ENCODE results near the gene PPM1M. TPM values are rescaled to one million over a fixed set of nuclear protein-coding genes. Genes with fewer than 3 reads are reported as not detected.
A peak's percentile ranks its signal among the peaks of the same experiment; 100 is the strongest.

The PPM1M gene
- total and polyA plus RNA-seq, 2 experiments from 2014 or later, result 10.7 to 13.1 TPM

- H3K4me3 ChIP-seq, result no peak overlapping the region
- no peak overlapping the region for H3K27ac ChIP-seq
- DNase-seq (ENCODE audit: low read depth in 1 of 2, low spot score in 1 of 2), result no peak
- no peak for TF ChIP-seq CTCF (IDR thresholded peaks at IDR 0.05; ENCODE audit: low read depth, low read length)
- H3K36me3 ChIP-seq, result peaks cover 24% of the 10 kb centered on the region
- peaks cover 5% of the 10 kb centered on the region for H3K4me1 ChIP-seq (ENCODE audit: low read depth)
- H3K9me3 ChIP-seq (ENCODE audit: low read depth), result no peaks in the 10 kb centered on the region
- no peaks in the 10 kb centered on the region for H3K27me3 ChIP-seq
Measured at GRCh38 chr3:52218026-52218425, 27.5 kb upstream of the PPM1M start.

- no peak for DNase-seq (ENCODE audit: low read depth in 1 of 2, low spot score in 1 of 2)
- Histone ChIP-seq H3K4me3 (no peak overlapping the region), H3K4me1 (ENCODE audit: low read depth) (peaks cover 5% of the 10 kb centered on the region), H3K36me3 (peaks cover 19% of the 10 kb centered on the region), H3K27me3 (no peaks in the 10 kb centered on the region), H3K27ac (no peak overlapping the region), H3K9me3 (ENCODE audit: low read depth) (no peaks in the 10 kb centered on the region)
- TF ChIP-seq CTCF (IDR thresholded peaks at IDR 0.05; ENCODE audit: low read depth, low read length), result no peak
Measured at GRCh38 chr3:52218454-52218853, 27.1 kb upstream of the PPM1M start.

GRCh38 chr3:52218937-52219650 lies 26.5 kb upstream of the PPM1M start:
- Histone ChIP-seq H3K4me1 (ENCODE audit: low read depth) (peaks cover 5% of the 10 kb centered on the region), H3K27me3 (no peaks in the 10 kb centered on the region), H3K27ac (peak overlapping the region; percentile 57), H3K9me3 (ENCODE audit: low read depth) (no peaks in the 10 kb centered on the region), H3K4me3 (no peak overlapping the region), H3K36me3 (peaks cover 13% of the 10 kb centered on the region)
- DNase-seq (ENCODE audit: low read depth in 1 of 2, low spot score in 1 of 2), result no peak
- TF ChIP-seq CTCF (IDR thresholded peaks at IDR 0.05; ENCODE audit: low read depth, low read length), result no peak

GRCh38 chr3:52220380-52221026 lies 25.1 kb upstream of the PPM1M start:
- Histone ChIP-seq H3K9me3 (ENCODE audit: low read depth) (no peaks in the 10 kb centered on the region), H3K36me3 (peaks cover 1% of the 10 kb centered on the region), H3K27me3 (no peaks in the 10 kb centered on the region), H3K4me1 (ENCODE audit: low read depth) (peaks cover 5% of the 10 kb centered on the region), H3K4me3 (no peak overlapping the region), H3K27ac (no peak overlapping the region)
- peak; percentile 84 to 87 for DNase-seq (ENCODE audit: low read depth in 1 of 2, low spot score in 1 of 2)
- TF ChIP-seq CTCF (IDR thresholded peaks at IDR 0.05; ENCODE audit: low read depth, low read length), result peak; percentile 95

GRCh38 chr3:52221141-52221562 lies 24.4 kb upstream of the PPM1M start:
- Histone ChIP-seq H3K9me3 (ENCODE audit: low read depth) (no peaks in the 10 kb centered on the region), H3K27ac (no peak overlapping the region), H3K27me3 (no peaks in the 10 kb centered on the region), H3K4me1 (ENCODE audit: low read depth) (peaks cover 5% of the 10 kb centered on the region), H3K36me3 (no peaks in the 10 kb centered on the region), H3K4me3 (no peak overlapping the region)
- no peak for TF ChIP-seq CTCF (IDR thresholded peaks at IDR 0.05; ENCODE audit: low read depth, low read length)
- DNase-seq (ENCODE audit: low read depth in 1 of 2, low spot score in 1 of 2), result no peak
